NCI-H2171 treated with DMSO at 0.1 percent for 48 hours (cell line): Measurements from ENCODE around the gene ZNF575.
"Not testable (repeated sequence)": the region's sequence is repeated elsewhere in the genome, so short reads cannot be mapped to it uniquely, and the experiment has no call there.

ENCODE experiments used
- DNase-seq: peaks from one replicate; lab custom pipeline; 2025; lab: John Stamatoyannopoulos, UW

The ZNF575 gene

GRCh38 chr19:43510713-43511112 is 22.3 kb upstream of the ZNF575 start:
- no peak for DNase-seq

GRCh38 chr19:43511324-43511723 is 21.7 kb upstream of the ZNF575 start:
- DNase-seq: no peak

GRCh38 chr19:43512399-43512798 is 20.6 kb upstream of the ZNF575 start:
- not testable (repeated sequence) for DNase-seq

- no peak for DNase-seq
Observed at GRCh38 chr19:43518051-43518450, 14.9 kb upstream of the ZNF575 start.

GRCh38 chr19:43519436-43520088 is 13.4 kb upstream of the ZNF575 start:
- peak; percentile 79 for DNase-seq

GRCh38 chr19:43522929-43523328 is 10.1 kb upstream of the ZNF575 start:
- DNase-seq: no peak

- DNase-seq: not testable (repeated sequence)
Observed at GRCh38 chr19:43523696-43524095, 9.3 kb upstream of the ZNF575 start.

GRCh38 chr19:43524922-43525835 is 7.8 kb upstream of the ZNF575 start:
- no peak for DNase-seq

GRCh38 chr19:43525836-43526771 is 6.9 kb upstream of the ZNF575 start:
- DNase-seq: no peak

- DNase-seq: peak; percentile 14
Observed at GRCh38 chr19:43526884-43527859, 5.8 kb upstream of the ZNF575 start, which contains the start of gene ETHE1. ETHE1 (minus strand) TSS chr19:43527201; CDS start chr19:43527177, 24 bp downstream.

GRCh38 chr19:43527860-43528622 is 4.9 kb upstream of the ZNF575 start:
- peak; percentile 49 for DNase-seq

- DNase-seq: no peak
Observed at GRCh38 chr19:43532571-43532961, 422 bp upstream of the ZNF575 start.

GRCh38 chr19:43533546-43534304 is 737 bp downstream of the ZNF575 start:
- DNase-seq: peak; percentile 93

GRCh38 chr19:43534305-43534815 is 1.4 kb downstream of the ZNF575 start:
- DNase-seq: no peak

GRCh38 chr19:43534816-43535761 is 2.1 kb downstream of the ZNF575 start:
- no peak for DNase-seq

- no peak for DNase-seq
Observed at GRCh38 chr19:43538922-43539321, 5.9 kb downstream of the ZNF575 start.

GRCh38 chr19:43540381-43540780 is 7.4 kb downstream of the ZNF575 start:
- DNase-seq: no peak
